Omental fat pad (tissue), 4 donors: ENCODE measurements around the gene GINS1. TPM values are rescaled to one million over a fixed set of nuclear protein-coding genes. Genes with fewer than 3 reads are reported as not detected.

Experiments
- ATAC-seq: fragments of 150-250 bp; one replicate; pipeline ENCODE4 v1.9.1; 2016; ENCODE audit warnings: mild to moderate bottlenecking, moderate library complexity; ENCODE audit not compliant: low FRiP score
- DNase-seq: peaks from one replicate; pipeline ENCODE4 v3.0.0-alpha.2; 2019; ENCODE audit warnings: low spot score
- total RNA-seq, 4 donors: library from RNA; depleted of rRNA; stranded (reverse); fragments of >200 nt; gene quantifications; one replicate each; pipeline ENCODE4 v1.1.0, GENCODE V29; 2016
- TF ChIP-seq, protein P1 (sequence below), 3 donors: fragments of 450-650 bp; IDR thresholded peaks; one replicate each; pipeline ENCODE4 v1.5.1; 2016 to 2017; ENCODE audit warnings: antibody characterized with exemption in 3 of 3, mild to moderate bottlenecking in 3 of 3, moderate library complexity in 2 of 3

GINS1 gene
- total RNA-seq, 4 donors from 2014 or later: 0.13 to 1.1 (median 0.58) TPM

- DNase-seq: peak; percentile 73
- TF ChIP-seq, protein P1, sequence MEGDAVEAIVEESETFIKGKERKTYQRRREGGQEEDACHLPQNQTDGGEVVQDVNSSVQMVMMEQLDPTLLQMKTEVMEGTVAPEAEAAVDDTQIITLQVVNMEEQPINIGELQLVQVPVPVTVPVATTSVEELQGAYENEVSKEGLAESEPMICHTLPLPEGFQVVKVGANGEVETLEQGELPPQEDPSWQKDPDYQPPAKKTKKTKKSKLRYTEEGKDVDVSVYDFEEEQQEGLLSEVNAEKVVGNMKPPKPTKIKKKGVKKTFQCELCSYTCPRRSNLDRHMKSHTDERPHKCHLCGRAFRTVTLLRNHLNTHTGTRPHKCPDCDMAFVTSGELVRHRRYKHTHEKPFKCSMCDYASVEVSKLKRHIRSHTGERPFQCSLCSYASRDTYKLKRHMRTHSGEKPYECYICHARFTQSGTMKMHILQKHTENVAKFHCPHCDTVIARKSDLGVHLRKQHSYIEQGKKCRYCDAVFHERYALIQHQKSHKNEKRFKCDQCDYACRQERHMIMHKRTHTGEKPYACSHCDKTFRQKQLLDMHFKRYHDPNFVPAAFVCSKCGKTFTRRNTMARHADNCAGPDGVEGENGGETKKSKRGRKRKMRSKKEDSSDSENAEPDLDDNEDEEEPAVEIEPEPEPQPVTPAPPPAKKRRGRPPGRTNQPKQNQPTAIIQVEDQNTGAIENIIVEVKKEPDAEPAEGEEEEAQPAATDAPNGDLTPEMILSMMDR (IDR thresholded peaks at IDR 0.05): no peak
Measured at GRCh38 chr20:25390538-25391528, 16.6 kb upstream of the GINS1 start, which contains the start of gene ABHD12. Gene ABHD12, minus strand, starts transcription at chr20:25390835. Its CDS starts 132 bp downstream, at chr20:25390703.

DNA sequence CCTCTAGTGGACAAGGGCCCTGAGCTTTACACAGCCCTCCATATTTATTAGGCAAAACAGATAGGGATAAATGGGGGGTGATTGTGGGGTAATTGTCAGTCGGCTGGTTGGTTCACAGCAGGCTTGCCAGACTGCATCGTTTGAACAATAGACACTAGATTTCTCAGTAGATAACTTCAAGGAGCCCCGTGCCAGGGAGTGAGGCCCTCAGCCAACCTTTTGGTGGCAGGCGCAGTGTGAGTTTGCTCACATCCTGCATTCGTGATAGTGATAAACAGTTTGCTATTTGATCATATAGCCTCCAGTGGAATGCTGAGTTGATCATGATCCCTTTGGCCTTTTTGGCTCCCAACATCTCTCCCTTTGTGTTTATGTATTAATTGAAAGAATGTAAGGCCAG is 13.2 kb upstream of the GINS1 start:
- no peak for ATAC-seq
- DNase-seq: no peak
- TF ChIP-seq, protein P1 (IDR thresholded peaks at IDR 0.05): no peak

More at GRCh38 chr20:25390538-25391528, 16.6 kb upstream of the GINS1 start, which contains the start of gene ABHD12:
- peak; percentile 98 for ATAC-seq

GRCh38 chr20:25394996-25395395 is 12.5 kb upstream of the GINS1 start:
- ATAC-seq (no peak), DNase-seq (no peak)
- TF ChIP-seq, protein P1 (IDR thresholded peaks at IDR 0.05): no peak

GRCh38 chr20:25397096-25397495 is 10.4 kb upstream of the GINS1 start:
- TF ChIP-seq, protein P1 (IDR thresholded peaks at IDR 0.05): no peak
- no peak for ATAC-seq

GRCh38 chr20:25397821-25398220 is 9.7 kb upstream of the GINS1 start:
- ATAC-seq: no peak
- TF ChIP-seq, protein P1 (IDR thresholded peaks at IDR 0.05): no peak

More at GRCh38 chr20:25397096-25397495, 10.4 kb upstream of the GINS1 start:
- no peak for DNase-seq

GRCh38 chr20:25398376-25399036 is 9.0 kb upstream of the GINS1 start:
- DNase-seq (no peak), ATAC-seq (no peak)
- TF ChIP-seq, protein P1 (IDR thresholded peaks at IDR 0.05): no peak

More at GRCh38 chr20:25397821-25398220, 9.7 kb upstream of the GINS1 start:
- DNase-seq: no peak
